Sigmoid colon (tissue), 4 donors: ENCODE measurements around the gene EHBP1.

Experiments
- EP300 ChIP-seq, 4 donors: sonication (generic); formaldehyde crosslinking; IDR thresholded peaks; one replicate each; pipeline ENCODE4 v1.6.1; 2017; ENCODE audit warnings: antibody characterized with exemption in 4 of 4
- POLR2A ChIP-seq, 2 donors: fragments of 450-650 bp; IDR thresholded peaks; one replicate each; pipeline ENCODE4 v1.6.1; 2016; ENCODE audit warnings: antibody characterized with exemption in 2 of 2, mild to moderate bottlenecking in 2 of 2, moderate library complexity in 2 of 2
- POLR2AphosphoS5 ChIP-seq, 4 donors: sonication (generic); formaldehyde crosslinking; IDR thresholded peaks; one replicate each; pipeline ENCODE4 v1.6.1; 2017; ENCODE audit warnings: antibody characterized with exemption in 4 of 4
- TF ChIP-seq, protein P1 (sequence below), 4 experiments: fragments of 450-650 bp in 3 of 4; fragments of 200-600 bp in 1 of 4; IDR thresholded peaks; one replicate each; pipeline ENCODE4 v1.5.1; 2016 to 2019; ENCODE audit warnings: antibody characterized with exemption in 4 of 4, mild to moderate bottlenecking in 3 of 4, moderate library complexity in 2 of 4

DNA sequence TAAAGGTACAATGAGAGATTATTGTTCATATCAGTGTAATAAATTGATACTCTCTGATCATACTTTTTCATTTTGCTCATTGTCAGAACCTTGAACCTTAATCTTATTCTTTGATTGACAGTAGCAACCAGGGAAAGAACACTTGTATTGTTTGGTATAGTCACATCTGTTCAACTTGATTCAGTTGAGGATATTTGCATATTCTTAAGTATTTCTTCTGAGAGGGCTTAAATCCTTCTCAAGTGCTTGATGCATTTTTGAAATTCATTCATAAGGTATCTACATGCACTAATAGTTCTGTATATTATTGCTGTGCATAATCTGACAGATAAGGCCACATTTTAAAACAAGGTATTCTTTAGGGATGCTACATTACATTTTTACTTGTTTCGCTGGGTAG lies 118.9 kb downstream of the EHBP1 start:
- TF ChIP-seq EP300 (IDR thresholded peaks at IDR 0.05) (no peak), POLR2A (IDR thresholded peaks at IDR 0.05) (no peak), POLR2AphosphoS5 (IDR thresholded peaks at IDR 0.05) (no peak)
- TF ChIP-seq, protein P1, sequence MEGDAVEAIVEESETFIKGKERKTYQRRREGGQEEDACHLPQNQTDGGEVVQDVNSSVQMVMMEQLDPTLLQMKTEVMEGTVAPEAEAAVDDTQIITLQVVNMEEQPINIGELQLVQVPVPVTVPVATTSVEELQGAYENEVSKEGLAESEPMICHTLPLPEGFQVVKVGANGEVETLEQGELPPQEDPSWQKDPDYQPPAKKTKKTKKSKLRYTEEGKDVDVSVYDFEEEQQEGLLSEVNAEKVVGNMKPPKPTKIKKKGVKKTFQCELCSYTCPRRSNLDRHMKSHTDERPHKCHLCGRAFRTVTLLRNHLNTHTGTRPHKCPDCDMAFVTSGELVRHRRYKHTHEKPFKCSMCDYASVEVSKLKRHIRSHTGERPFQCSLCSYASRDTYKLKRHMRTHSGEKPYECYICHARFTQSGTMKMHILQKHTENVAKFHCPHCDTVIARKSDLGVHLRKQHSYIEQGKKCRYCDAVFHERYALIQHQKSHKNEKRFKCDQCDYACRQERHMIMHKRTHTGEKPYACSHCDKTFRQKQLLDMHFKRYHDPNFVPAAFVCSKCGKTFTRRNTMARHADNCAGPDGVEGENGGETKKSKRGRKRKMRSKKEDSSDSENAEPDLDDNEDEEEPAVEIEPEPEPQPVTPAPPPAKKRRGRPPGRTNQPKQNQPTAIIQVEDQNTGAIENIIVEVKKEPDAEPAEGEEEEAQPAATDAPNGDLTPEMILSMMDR (IDR thresholded peaks at IDR 0.05): no peak
